HG02763 (cell line): ENCODE results near the gene AMMECR1L.
A peak's percentile ranks its signal among the peaks of the same experiment; 100 is the strongest.
"Not testable (repeated sequence)": the region's sequence is repeated elsewhere in the genome, so short reads cannot be mapped to it uniquely, and the experiment has no call there.

Experiments used
- ATAC-seq: cut with Tn5 transposase; IDR thresholded peaks from one replicate; pipeline ENCODE4 v1.9.1; 2021; ENCODE audit warnings: mild to moderate bottlenecking, moderate library complexity; ENCODE audit not compliant: unreplicated experiment

The AMMECR1L gene

DNA sequence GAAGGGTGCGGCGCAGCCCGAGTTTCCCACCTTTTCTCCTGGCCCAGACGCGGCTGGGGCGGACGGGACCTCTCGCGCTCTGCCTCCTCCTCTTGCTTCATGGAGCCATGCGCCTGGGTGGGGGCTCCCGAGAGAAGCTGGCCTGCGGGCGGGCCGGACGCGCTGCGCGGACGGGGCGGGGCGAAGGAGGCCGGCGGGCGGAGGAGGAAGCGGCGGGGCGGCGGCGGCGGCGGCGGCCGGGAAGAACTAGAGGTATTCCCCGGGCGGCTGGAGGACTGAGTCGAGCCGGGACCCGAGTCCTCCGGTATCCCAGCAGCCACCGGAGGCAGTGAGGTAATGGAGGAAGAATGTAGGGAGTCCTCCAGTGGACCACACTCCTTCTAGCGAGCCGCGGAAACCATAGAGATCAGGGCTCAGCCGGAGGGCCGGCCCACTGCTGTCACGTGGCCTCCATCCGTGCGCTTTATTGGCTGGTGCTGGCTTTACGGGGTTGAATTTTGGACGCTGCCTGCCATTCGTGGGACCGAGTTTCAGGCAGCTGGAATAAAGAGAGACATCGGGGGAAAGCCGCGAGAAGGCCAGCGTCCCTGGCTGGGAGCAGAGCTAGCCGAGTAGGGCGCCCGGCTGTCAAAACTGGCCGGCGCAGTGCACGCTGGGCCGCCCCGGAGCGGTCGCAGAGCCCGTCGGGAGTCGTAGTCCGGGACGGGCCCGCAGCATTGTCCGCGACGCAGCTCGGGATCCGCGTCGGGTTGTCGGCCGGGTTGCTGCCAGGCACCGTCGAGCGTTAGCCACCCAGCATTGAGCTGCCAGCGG, at the start of gene AMMECR1L:
Gene AMMECR1L (minus strand): TSS at position 177 of the 813 bp plus-strand sequence. CDS start 11,722 bp downstream, outside the sequence.
- peak; percentile 93 for ATAC-seq

DNA sequence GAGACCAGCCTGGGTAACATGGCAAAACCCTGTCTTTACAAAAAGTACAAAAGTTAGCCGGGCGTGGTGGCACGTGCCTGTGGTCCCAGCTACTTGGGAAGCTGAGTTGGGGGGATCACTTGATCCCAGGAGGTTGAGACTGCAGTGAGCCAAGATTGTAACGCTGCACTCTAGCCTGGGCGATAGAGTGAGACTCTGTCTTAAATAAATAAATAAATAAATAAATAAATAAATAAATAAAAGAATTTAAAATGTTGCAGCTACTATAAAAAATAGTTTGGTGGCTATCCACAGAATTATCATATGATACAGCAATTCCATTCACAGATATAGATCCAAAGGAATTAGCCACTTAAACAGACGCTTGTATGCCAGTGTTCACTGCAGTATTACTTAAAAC, 49.6 kb upstream of the AMMECR1L start:
- no peak for ATAC-seq

DNA sequence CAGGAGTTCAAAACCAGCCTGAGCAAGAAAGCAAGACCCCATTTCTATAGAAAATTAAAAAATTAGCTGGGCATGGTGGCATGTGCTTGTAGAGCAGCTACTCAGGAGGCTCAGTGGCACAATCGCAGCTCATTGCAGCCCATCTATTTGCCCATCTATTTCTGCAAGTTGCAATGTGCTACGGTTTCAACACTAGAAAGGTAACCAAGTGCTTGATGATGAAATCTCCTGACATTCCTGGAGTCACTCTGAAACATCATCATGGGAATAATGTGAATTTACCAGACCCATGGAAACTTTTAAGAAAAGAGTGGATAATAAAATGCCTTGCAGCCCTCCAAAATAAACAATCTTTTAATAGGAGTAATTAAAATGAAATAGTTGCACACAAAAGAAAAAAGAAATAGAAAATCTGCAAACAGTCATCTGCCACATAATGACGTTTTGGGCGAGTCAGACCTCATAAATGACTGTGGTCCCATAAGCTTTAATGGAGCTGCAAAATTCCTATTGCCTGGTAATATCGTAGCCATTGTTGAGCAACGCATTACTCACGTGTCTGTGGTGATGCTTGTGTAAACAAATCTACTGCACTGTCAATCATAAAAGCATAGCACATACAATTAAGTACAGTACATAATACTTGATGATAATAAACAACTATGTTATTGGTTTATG, 46.6 kb upstream of the AMMECR1L start:
- no peak for ATAC-seq

DNA sequence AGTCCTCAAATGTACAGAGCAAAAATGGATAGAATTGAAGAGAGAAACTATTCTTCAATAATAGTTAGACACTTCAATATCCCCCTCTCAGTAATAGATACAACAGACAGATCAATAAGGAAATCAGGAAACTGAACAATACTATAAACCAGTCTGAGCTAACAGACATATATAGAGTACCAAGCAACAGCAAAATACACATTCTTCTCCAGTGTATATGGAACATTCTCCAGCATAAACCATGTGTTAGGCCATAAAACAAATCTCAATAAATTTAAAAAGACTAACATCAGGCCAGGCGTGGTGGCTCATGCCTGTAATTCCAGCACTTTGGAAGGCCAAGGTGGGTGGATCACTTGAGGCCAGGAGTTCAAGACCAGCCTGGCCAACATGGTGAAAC, 43.7 kb upstream of the AMMECR1L start:
- no peak for ATAC-seq

DNA sequence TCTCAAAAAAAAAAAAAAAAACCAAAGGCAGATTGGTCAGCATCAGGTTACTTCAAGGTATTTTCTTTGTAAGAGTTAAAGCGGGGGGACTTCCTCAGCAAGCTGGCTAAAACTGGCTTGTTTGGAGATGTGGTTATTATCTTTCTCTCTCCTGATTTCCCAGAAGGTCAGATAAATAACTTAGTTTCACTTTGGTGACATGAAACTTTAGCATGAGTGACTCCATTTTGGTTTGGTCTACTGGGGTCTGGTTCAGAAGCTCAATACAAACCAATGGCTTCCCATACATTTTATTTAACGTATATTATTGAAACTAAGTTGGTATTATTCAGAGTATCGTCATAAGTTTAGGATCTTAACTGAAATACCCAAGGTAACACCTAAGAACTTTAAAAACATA, 41.6 kb upstream of the AMMECR1L start:
- ATAC-seq, result no peak

DNA sequence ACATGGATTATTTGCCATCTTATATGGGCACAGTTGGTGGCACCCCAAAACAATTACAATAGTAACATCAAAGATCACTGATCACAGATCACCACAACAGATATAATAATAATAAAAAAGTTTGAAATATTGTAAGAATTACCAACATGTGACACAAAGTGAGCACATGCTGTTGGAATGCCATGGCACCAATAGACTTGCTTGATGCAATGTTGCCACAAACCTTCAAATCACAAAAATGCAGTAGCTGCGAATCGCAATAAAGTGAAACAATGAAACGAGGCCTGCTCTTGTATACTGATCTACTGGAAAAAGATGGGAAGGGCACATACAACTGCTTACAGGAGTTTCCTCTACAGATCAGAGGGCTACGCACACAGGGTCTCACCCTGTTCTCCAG, 32.2 kb upstream of the AMMECR1L start:
- ATAC-seq, result no peak

DNA sequence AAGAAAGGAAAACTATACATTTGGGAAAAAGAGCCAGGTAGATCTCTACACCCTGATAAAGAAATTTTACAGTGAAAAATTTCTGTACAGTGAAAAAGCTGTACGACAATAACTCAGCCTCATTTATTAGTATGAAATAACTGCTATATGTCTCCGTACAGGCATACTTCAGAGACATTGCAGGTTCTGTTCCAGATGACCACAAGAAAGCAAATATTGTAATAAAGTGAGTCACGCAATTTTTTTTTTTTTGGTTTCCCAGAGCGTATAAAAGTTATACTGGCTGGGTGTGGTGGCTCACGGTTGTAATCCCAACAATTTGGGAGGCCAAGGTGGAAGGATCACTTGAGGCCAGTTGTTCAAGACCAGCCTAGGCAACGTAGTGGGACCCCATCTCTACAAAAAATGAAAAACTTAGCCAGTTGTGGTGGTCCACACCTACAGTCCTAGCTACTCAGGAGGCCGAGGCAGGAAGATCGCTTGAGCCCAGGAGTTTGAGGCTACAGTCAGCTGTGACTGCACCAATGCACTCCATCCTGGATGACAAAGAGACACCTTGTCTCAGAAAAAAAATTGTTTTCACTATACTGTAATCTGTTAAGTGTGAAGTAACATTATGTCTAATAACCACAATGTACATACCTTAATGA, 28.2 kb upstream of the AMMECR1L start:
- ATAC-seq, result no peak

DNA sequence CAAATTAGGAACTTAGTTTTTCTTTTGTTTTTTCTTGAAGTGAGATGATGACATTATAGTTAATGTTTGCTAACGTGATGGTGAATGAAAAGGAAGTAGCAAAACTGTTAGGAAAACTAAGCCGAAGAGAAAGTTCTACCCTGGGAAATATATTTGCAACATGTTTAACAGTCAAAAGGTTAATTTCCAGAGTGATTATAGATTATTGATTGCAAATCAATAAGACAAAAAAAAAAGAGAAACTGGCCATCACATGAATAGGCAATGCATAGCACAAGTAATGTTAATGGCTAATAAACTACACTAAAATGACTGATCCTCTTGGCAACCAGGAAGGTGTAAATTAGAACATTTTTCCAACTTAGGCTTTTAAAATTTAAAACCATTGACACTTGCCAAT, 26.0 kb upstream of the AMMECR1L start:
- no peak for ATAC-seq

DNA sequence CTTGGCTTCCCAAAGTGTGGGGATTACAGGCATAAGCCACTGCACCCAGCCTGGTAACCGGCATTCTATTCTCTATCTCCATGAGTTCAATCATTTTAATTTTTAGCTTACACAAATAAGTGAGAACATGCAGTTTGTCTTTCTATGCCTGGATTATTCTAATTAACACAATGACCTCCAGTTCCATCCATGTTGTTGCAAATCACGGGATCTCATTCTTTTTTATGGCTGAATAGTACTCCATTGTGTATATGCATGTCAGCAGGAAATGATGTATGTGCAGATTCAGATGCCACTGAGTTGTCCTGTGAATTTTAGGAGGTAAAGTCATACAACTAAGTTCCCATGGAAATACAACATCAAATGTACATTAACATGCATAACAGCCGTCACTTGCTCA, 24.7 kb upstream of the AMMECR1L start:
- ATAC-seq, result no peak

DNA sequence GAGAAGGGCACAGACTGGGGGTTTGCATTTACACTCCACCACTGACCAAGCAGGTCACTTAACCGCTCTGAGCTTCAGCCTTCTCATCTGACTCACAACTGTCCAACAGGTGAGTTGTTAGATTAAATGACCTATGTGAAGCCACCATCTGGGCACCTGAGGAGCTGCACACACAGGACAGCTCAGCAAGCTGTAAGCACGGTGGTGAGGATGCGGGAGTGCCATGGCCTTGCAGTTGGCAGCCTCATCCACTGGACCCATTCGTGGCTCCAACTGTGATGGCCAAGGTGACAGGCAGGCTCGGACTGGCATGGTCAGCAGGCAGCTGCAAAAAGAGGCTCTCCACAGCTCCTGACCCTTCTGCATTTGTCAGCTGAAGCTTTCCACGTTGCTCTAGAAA, 23.3 kb upstream of the AMMECR1L start:
- no peak for ATAC-seq

DNA sequence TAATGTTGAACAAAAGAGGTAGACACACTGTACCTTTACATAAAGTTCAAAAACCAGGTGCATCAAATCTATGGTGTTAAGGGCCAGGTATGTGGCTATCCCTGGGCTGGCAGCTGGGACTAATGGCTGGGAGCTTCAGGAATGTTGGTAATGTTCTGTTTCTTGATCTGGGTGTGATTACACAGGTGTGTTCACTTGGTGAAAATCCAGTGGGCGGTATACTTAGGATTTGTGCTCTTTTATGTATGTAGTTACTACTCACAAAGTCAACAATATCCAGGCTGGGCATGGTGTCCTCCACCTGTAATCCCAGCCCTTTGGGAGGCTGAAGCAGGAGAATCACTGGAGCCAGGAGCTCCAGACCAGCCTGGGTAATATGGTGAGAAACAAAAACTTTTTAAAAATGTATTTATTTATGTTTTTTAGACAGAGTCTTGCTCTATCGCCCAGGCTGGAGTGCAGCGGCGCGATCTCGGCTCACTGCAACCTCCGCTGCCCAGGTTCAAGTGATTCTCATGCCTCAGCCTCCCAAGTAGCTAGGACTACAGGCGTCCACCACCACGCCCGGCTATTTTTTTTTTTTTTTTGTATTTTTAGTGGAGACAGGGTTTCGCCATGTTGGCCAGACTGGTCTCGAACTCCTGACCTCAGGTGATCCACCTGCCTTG, 22.1 kb upstream of the AMMECR1L start:
- ATAC-seq, result not testable (repeated sequence)

DNA sequence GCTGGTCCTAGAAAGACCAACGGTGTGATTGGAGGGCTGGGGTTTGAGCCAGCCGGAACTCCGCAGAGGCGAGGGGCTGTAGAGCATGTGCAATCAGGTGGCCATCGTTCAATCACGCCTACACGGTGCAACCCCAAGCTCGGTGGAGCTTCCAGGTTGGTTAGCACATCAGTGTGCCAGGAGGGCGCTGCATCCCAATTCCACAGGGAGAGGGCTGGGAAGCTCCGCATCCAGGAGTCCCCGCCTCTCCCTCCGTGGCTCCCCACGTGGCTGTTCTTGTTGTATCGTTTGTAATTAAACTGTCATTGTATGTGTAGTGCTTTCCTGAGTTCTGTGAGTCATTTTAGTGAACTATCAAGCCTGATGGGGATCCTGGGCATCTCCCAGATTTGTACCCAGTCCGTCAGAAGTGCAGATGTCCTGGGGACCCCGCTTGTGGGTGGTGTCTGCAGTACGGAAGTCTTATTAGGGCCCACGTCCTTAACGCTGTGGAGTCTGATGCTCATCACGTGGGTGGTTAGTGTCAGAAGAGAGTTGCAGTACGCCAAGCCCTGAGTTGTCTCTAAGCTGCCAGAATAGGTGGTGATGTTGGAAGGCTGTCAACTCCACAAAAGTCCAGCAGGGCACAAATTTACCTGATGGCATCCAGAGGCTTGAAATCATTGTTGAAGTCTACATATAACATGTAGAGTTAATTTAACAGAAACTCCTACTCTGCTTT, 20.6 kb upstream of the AMMECR1L start:
- no peak for ATAC-seq

DNA sequence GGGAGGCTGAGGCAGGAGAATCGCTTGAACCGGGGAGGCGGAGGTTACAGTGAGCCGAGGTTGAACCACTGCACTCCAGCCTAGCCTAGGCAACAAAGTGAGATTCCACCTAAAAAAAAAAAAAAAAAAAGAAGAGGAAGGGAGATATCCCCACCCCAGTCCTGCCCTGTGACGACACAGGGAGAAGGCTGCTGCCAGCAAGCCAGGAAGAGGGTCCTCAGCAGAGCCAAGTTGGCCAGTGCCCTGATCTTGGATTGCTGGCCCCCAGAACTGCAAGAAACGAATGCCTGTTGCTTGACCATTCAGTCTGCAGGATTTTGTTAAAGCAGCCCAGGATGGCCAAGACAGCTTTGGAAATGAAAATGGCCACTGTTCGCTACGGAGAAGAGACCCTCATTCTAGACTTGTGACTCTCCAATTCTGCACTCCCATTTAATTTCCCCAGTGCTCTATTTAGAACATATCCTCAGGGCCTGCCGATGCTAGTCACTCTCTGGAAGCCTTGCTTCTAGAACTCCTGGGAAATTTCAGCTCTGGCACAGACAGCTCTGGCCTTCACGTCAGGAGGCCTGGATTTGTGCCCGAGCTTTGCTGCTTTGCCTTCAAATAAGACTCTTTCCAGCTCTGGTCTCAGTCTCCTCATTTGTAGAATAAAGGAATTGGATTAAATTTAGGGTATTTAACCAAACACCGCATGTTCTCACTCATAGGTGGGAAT, 15.7 kb upstream of the AMMECR1L start:
- no peak for ATAC-seq

DNA sequence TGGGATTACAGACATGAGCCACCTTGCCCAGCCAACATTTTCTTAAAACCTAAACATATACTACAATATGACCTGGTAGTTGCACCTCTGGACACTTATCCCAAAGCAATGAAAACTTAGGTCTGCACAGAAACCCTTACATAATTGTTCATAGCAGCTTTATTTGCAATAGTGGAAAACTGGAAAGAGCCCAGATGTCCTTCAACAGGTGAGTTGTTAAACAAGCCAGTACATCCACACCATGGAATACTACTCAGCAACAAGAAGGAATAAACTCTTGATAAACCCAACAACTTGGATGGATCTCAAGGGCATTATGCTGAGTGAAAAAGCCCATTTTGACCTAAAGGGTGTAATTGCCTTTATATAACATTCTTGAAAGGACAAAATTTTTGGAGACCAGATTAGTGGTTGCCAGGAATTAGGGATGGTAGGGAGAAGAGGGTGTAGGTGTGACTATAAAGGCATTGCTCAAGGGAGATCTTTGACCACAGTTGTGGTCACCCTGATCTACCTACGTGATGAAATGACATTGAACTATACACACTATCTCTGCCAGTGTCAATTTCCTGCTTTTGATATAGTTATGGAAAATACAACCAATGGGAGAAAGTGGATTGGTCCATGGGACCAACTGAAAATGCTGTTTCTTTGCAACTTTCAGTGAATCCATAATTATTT, 11.9 kb upstream of the AMMECR1L start:
- ATAC-seq, result no peak

DNA sequence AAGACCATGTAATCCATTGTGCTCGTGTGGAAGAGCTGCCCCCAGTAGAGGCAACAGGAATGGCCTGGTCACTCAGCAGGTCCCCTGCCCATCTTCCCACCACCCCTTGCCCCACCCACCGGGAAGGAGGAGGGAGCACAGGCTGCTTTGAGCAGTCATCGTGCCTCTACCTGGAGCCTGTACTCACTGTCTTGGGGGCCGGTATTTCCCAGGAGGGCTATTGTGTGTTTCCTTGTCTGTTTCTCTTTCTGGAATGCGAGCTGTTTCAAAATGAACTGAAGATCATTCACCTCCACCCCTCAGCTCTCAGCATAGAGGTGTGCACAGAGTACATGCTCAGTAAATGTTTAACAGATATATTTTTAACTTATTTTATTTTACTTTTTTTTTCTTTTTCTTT, 7.7 kb upstream of the AMMECR1L start:
- ATAC-seq, result no peak

DNA sequence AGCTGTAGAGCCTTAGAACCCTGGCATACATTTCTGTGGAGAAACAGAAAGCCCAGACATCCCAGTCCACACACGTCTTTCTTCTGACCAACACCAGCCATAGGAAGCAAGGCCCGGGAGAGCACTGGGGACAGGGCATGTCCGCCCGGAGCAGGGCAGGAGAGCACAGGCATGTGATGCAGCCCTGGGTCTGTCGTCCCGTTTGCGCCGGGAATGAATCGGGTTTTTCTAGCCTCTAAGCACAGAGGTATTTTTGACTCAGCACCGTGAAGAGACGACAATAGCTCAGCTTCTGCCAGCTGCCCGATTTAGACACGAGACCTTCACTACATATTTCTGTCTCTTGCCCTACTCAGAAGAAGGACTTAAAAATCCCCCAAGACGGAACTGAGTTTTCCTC, 7.3 kb upstream of the AMMECR1L start:
- ATAC-seq, result no peak

DNA sequence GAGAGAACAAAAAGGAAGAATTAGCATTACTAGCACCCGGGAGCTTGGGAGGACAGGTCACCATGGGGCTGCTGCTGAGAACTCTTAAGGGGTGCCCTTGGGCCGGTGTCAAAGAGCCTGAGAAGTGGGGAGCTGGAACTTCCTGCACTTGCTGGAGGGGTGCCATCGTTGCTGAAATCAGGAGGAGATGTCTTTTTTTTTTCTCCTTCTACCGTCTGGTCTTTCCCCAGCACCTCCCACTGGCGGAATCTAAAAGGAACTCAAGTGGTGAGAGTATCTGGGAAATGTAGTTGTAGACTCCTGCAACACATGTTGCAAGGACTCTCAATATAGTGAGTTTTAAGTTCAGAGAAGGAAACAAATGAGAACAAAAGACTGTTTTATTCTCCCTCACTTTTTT, 6.1 kb upstream of the AMMECR1L start:
- ATAC-seq, result no peak

DNA sequence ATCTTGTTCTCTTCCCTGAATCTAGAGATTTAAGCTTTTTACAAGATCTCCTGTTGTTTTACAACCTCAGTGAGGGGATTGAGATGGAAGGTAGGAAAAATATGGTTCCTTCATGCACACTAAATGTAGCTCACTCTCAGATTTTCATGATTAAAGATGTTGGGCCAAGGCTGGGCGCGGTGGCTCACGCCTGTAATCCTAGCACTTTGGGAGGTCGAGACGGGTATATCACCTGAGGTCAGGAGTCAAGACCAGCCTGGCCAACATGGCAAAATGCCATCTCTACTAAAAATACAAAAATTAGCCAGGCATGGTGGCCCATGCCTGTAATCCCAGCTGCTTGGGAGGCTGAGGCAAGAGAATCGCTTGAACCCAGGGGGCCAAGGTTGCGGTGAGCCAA, 5.0 kb upstream of the AMMECR1L start:
- ATAC-seq, result not testable (repeated sequence)

DNA sequence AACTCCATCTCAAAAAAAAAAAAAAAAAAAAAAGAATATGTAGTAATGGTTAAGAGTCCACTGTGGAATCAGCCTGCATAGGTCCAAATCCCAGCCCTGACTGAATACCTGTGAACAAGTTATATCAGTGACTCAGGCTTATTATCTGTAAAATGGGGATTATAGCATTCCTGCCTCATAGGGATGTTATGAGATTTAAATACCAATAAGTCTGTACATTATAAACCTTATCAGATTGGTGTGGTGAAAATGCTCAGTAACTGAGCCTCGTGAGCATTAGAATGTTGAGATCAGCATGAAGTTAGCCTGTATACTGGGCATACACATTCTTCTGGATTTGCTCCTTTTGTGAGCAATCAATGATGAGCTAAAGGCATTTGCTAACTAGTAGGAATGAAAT, 3.0 kb upstream of the AMMECR1L start:
- ATAC-seq, result no peak

DNA sequence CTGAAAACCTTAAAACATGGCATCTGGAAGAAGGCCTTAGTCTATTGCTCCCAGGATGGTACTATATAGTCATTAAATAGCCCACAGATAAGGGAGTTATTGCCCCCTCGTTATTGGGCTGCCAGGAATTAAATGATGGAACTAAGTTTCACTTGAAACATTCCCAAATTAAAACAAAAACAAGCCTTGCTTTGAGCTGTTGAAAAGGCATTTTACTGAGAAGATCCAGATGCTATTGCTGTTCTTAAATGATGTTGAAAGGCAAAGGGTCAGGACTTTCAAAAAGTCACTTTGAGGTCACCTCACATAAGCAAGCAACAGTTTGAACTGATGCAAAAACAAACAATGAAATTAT, 2.0 kb upstream of the AMMECR1L start:
- ATAC-seq, result no peak
